Measurements from ENCODE around the gene ASB12. TPM values are rescaled to one million over a fixed set of nuclear protein-coding genes. Genes with fewer than 3 reads are reported as not detected.

Gene ASB12
- total and polyA plus RNA-seq, 2 of the 8 experiments (the other 6 are each of a cell fraction or from before 2014, with no cell fraction given): 1.3 to 1.7 TPM

- Histone ChIP-seq H3K56ac (replicated peaks; ENCODE audit: insufficient read length, low read depth, low read length) (no peak overlapping the region), H3K79me1 (ENCODE audit: low read depth, low read length) (no peaks in the 10 kb centered on the region), H3K4ac (replicated peaks; ENCODE audit: insufficient read length, low read depth, low read length) (no peak overlapping the region), H2BK120ac (replicated peaks; ENCODE audit: low read depth, low read length) (no peak overlapping the region), H4K91ac (replicated peaks; ENCODE audit: insufficient read length, low read length) (no peak overlapping the region), H3K23me2 (ENCODE audit: low read depth, low read length) (no peaks in the 10 kb centered on the region), H3K18ac (ENCODE audit: extremely low read depth, low read length) (no peak overlapping the region), H3K9me3 (ENCODE audit: insufficient read depth in 2 of 2, low read depth in 1 of 2, low read length in 1 of 2) (no peaks in the 10 kb centered on the region), H3K4me3 (ENCODE audit: extremely low read depth in 1 of 4, insufficient read depth in 2 of 4, low read depth in 3 of 4, low read length in 4 of 4) (no peak overlapping the region), H3K4me1 (replicated peaks in 1 of 4; ENCODE audit: control insufficient read depth in 3 of 4, insufficient read depth in 4 of 4, low read length in 3 of 4) (no peaks in the 10 kb centered on the region), H4K20me1 (replicated peaks in 1 of 2; ENCODE audit: control insufficient read depth in 1 of 2, insufficient read depth in 2 of 2, low read length in 2 of 2) (no peaks in the 10 kb centered on the region), H2AFZ (ENCODE audit: low read length) (no peak overlapping the region), H2BK20ac (ENCODE audit: low read length) (no peak overlapping the region), H3K79me2 (ENCODE audit: control insufficient read depth in 1 of 2, insufficient read depth in 2 of 2, low read length in 2 of 2) (no peaks in the 10 kb centered on the region), H3K27me3 (replicated peaks in 1 of 4; ENCODE audit: control insufficient read depth in 3 of 4, extremely low read depth in 1 of 4, insufficient read depth in 3 of 4, low read length in 3 of 4) (no peaks in the 10 kb centered on the region), H3K23ac (ENCODE audit: insufficient read length) (no peak overlapping the region), H3K36me3 (ENCODE audit: control insufficient read depth in 2 of 4, insufficient read depth in 4 of 4, low read length in 3 of 4) (no peaks in the 10 kb centered on the region), H2BK15ac (ENCODE audit: low read length) (no peak overlapping the region), H3K4me2 (ENCODE audit: insufficient read depth in 1 of 2, low read depth in 2 of 2, low read length in 2 of 2) (no peak overlapping the region), H2AK5ac (ENCODE audit: low read depth, low read length) (no peak overlapping the region), H3K14ac (ENCODE audit: insufficient read length) (no peak overlapping the region), H2BK12ac (ENCODE audit: low read depth, low read length) (no peak overlapping the region), H2BK5ac (ENCODE audit: low read depth, low read length) (no peak overlapping the region), H3K27ac (ENCODE audit: low read depth, low read length) (no peak overlapping the region), H4K5ac (ENCODE audit: insufficient read length, low read depth, low read length) (no peak overlapping the region), H4K8ac (ENCODE audit: extremely low read depth, insufficient read depth, low read length) (no peak overlapping the region), H3K9ac (replicated peaks in 1 of 4; ENCODE audit: extremely low read depth in 1 of 4, low read depth in 3 of 4, low read length in 3 of 4) (no peak overlapping the region)
- DNase-seq (ENCODE audit: low read depth in 1 of 2, low spot score in 2 of 2): no peak
- no peak for FAIRE-seq
- 93% methylated on average over 2 of the region's 2 CpGs; no CpG with 5 or more reads in 1 of the 2 experiments for WGBS, 2 experiments (ENCODE audit: extremely low coverage in 1 of 2, insufficient coverage in 1 of 2, insufficient read length in 1 of 2, insufficient replicate concordance in 2 of 2, low coverage in 1 of 2, low lambda C conversion rate in 2 of 2, missing lambda C conversion rate in 1 of 2)
- CTCF ChIA-PET (ENCODE audit: partially characterized antibody): no interaction called here
- TF ChIP-seq SRF (IDR thresholded peaks at IDR 0.05; ENCODE audit: low read depth, low read length): no peak
- no peak for TF ChIP-seq ZNF274 (IDR thresholded peaks at IDR 0.05; ENCODE audit: borderline replicate concordance, extremely low read depth, low read length)
- no peak for TF ChIP-seq JUND (IDR thresholded peaks at IDR 0.05; ENCODE audit: low read length)
- TF ChIP-seq, protein P1, sequence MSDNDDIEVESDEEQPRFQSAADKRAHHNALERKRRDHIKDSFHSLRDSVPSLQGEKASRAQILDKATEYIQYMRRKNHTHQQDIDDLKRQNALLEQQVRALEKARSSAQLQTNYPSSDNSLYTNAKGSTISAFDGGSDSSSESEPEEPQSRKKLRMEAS (IDR thresholded peaks at IDR 0.05): no peak
- TF ChIP-seq SP2 (IDR thresholded peaks at IDR 0.05; ENCODE audit: low read length): no peak
- no peak for TF ChIP-seq SAP30 (IDR thresholded peaks at IDR 0.05; ENCODE audit: insufficient read depth, insufficient replicate concordance, low read length)
- no peak for TF ChIP-seq TCF12 (IDR thresholded peaks at IDR 0.05; ENCODE audit: low read depth, low read length)
- no peak for TF ChIP-seq TAF7 (optimal IDR thresholded peaks at IDR 0.05; ENCODE audit: borderline replicate concordance, low read depth, low read length)
- no peak for TF ChIP-seq CREB1 (IDR thresholded peaks at IDR 0.05)
- TF ChIP-seq CBX8 (IDR thresholded peaks at IDR 0.05; ENCODE audit: borderline replicate concordance, low read depth, low read length): no peak
- POLR2A ChIA-PET (ENCODE audit: partially characterized antibody): interaction anchor here (0.9 kb wide), 1 partner anchor 9 kb away, joined by 5 read pairs; no protein-coding TSS in a partner anchor
These were observed 48.2 kb downstream of the ASB12 start for GRCh38 chrX:64182208-64182607.
